BJ (cell line): ENCODE data around the gene ARHGEF33. TPM values are rescaled to one million over a fixed set of nuclear protein-coding genes. Genes with fewer than 3 reads are reported as not detected.

Experiments used
- CTCF ChIA-PET: fragments of 350-600 bp; formaldehyde crosslinking; extraction: SDS; loops from one replicate; lab custom pipeline; 2021; ENCODE audit warnings: antibody characterized with exemption, inconsistent platforms; lab: Yijun Ruan, JAX
- POLR2A ChIA-PET: fragments of 300-600 bp; sonication (Branson Sonifier 250); formaldehyde crosslinking; extraction: SDS; loops from one replicate; lab custom pipeline; 2021; ENCODE audit warnings: antibody characterized with exemption; lab: Charles Lee
- DNase-seq: peaks from one replicate; pipeline ENCODE4 v3.0.0-alpha.2; 2011; ENCODE audit warnings: low read depth
- H3K27me3 ChIP-seq: 2 replicates; pipeline ENCODE4 v1.6.0; 2011; ENCODE audit warnings: low read length; ENCODE audit not compliant: control insufficient read depth, insufficient read depth
- H3K36me3 ChIP-seq: 2 replicates; pipeline ENCODE4 v1.5.1; 2011; ENCODE audit warnings: low read length; ENCODE audit not compliant: control insufficient read depth, insufficient read depth
- H3K4me3 ChIP-seq: 2 replicates; pipeline ENCODE4 v1.5.1; 2011; ENCODE audit warnings: low read depth, mild to moderate bottlenecking, control low read depth, low read length
- polyA plus RNA-seq: library from polyadenylated mRNA; depleted of rRNA; stranded (reverse); fragments of >200 nt; gene quantifications from 2 replicates; pipeline ENCODE4 v1.2.3, GENCODE V29; 2011
- TF ChIP-seq, protein P1 (sequence below): IDR thresholded peaks from 2 replicates; pipeline ENCODE4 v1.5.1; 2011; ENCODE audit warnings: low read depth, mild to moderate bottlenecking, control low read depth, inconsistent platforms, low read length, moderate library complexity; ENCODE audit not compliant: insufficient read depth

ARHGEF33 gene
- polyA plus RNA-seq, 1 experiment = 0.31 TPM

DNA sequence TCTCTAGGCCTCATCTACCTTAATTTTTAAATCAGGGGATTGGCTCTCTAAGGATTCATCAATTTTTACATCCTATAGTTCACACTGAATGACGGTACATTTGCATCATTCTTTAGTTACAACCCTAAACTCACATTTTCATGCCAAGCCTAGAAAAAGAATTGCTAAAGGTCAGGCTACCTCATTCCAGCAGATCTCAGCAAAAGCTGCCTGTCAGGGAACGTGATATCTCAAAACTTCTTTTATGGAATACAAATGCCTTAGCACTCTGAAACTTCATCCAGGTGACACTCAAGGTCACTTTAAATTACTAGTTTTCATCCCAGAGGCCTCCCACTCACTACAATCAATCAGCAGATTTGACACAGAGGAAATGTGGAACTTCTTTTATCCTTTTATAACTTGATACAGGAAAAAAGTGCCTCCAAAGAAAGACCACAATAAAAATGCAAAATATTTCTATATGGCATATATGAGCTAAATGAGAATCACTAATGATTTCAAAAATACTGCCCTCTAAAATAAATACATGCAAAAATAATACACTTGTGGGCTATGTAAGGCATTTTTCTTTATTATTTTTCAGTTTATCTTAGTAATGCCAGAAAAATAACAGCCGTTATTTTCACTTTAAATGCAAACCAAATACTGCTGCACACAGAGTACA is 91.5 kb downstream of the ARHGEF33 start:
- ChIA-PET POLR2A (no interaction called here), CTCF (no interaction called here)
- TF ChIP-seq, protein P1, sequence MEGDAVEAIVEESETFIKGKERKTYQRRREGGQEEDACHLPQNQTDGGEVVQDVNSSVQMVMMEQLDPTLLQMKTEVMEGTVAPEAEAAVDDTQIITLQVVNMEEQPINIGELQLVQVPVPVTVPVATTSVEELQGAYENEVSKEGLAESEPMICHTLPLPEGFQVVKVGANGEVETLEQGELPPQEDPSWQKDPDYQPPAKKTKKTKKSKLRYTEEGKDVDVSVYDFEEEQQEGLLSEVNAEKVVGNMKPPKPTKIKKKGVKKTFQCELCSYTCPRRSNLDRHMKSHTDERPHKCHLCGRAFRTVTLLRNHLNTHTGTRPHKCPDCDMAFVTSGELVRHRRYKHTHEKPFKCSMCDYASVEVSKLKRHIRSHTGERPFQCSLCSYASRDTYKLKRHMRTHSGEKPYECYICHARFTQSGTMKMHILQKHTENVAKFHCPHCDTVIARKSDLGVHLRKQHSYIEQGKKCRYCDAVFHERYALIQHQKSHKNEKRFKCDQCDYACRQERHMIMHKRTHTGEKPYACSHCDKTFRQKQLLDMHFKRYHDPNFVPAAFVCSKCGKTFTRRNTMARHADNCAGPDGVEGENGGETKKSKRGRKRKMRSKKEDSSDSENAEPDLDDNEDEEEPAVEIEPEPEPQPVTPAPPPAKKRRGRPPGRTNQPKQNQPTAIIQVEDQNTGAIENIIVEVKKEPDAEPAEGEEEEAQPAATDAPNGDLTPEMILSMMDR = no peak
- peaks cover 5% of the 10 kb centered on the region for H3K36me3 ChIP-seq
- H3K4me3 ChIP-seq = no peak overlapping the region
- no peak for DNase-seq
- H3K27me3 ChIP-seq = no peaks in the 10 kb centered on the region

DNA sequence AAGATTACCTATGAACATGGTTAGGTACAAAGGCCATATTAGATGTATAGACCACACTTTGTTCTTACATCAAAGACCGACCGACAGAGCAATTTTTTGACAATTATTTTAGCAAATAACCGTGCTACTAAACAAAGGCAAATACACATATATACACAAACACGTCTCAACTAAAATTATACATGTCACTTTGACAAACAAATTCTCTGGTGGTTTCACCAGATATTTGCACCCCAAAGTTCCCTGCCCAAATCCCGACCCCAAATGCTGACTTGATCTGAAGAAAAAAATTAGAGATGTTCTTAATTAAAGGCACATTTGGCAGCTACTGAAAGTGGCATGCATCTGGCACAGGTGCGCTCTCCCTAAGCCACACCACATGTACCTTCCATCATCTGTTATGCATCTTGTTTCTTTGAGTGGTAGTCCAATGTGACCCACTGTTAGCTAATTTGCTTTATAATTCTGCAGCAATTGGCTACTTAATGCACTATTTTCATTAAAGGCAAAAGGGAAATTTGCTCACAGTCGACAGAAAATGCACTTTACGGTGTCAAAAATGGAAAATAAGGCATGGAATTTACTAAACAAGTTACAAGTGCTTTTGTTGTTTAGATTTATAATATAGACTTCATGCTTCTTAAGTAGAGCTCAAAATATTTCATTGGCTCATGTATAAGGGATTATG is 92.1 kb downstream of the ARHGEF33 start:
- ChIA-PET POLR2A (no interaction called here), CTCF (no interaction called here)
- DNase-seq = no peak
- H3K36me3 ChIP-seq = peaks cover 5% of the 10 kb centered on the region
- TF ChIP-seq, protein P1 = no peak
- H3K4me3 ChIP-seq = no peak overlapping the region
- H3K27me3 ChIP-seq = no peaks in the 10 kb centered on the region

DNA sequence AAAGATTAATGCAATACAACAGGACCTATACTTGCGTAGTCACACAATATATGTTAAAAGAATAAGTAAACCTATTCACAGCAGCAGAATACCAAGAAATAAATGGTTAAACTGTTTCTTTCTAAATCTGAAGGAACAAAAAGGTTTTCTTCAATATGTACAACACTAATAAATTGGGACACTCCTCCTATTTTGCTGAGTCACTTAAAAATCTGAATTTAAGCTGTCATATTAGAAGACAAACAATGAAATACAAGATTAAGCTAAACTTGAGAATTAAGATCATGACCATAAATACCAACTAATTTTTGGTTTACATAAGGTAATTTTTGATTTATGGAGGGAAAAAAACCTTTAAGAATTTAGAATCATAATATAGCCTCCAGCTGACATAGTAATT is 92.8 kb downstream of the ARHGEF33 start:
- TF ChIP-seq, protein P1 = no peak
- H3K4me3 ChIP-seq = no peak overlapping the region
- DNase-seq = no peak
- POLR2A ChIA-PET = no interaction called here
- H3K36me3 ChIP-seq = peaks cover 5% of the 10 kb centered on the region
- no peaks in the 10 kb centered on the region for H3K27me3 ChIP-seq
- CTCF ChIA-PET = no interaction called here

DNA sequence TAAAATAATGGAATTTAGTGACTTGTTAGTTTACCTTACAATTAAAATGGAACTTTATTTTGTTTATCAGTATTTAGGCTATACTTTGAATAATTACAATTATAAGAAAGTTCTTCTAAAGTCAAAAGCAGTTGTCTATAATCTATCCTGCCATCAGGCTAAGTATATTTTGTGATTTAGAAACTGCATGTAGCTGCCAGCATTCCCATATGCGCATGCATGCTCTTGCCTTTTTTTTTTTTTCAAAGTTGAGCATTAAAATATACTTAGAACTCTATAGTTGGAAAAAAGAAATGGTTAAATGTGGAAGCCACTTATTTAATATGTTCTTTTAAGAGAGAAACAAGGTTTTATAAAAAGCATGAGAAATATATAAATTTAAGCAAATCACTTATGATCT is 99.0 kb downstream of the ARHGEF33 start:
- no peak for DNase-seq
- CTCF ChIA-PET = interaction anchor here (0.7 kb wide), 1 partner anchor 12 kb away, joined by 3 read pairs; no protein-coding TSS in a partner anchor

DNA sequence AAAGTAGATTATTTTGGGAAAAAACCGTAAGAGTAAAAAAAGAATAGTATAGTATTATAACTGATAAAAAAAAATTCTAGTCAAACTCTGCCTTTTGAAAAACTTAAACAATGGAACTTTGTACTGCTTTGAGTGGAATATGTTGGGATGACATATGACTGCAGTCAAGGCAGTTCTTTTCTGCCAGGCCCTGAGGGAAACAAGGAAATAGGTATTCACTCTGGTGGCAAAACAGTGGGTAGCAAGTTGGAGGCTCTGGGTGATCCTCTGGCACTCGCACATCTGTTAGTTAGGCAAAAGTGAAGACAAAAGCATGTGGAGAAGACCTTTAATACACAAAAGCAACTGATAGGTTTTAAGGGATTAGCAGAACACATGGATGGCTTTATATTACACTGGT is 102.2 kb downstream of the ARHGEF33 start:
- no peaks in the 10 kb centered on the region for H3K27me3 ChIP-seq
- no peak for DNase-seq
- TF ChIP-seq, protein P1 = no peak
- H3K4me3 ChIP-seq = no peak overlapping the region
- ChIA-PET POLR2A (no interaction called here), CTCF (no interaction called here)
- peaks cover 5% of the 10 kb centered on the region for H3K36me3 ChIP-seq

More for the DNA sequence above, 99.0 kb downstream of the ARHGEF33 start:
- Histone ChIP-seq H3K27me3 (no peaks in the 10 kb centered on the region), H3K4me3 (no peak overlapping the region), H3K36me3 (peaks cover 7% of the 10 kb centered on the region)
- TF ChIP-seq, protein P1 = no peak
- POLR2A ChIA-PET = no interaction called here
